ENCODE data around the gene ZDHHC3.

DNA sequence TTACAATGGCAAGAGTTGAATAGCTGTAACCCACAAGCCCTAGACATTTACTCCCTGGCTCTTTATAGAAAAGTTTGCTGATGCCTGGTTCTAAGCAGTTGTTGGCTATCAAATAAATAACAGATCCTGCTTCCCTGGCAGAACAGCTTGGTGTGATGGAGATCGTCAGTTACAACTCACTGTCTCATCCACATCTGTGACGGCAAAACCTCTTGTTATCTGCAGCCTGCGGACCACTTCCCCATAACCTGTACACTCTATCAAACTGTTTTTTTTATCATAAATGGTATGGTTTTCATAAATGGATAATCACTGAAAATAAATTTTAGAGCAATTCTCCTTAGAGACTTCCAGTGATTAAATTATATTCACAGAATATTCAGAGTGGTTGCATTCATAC is 14.1 kb downstream of the ZDHHC3 start:
- no peak for TF ChIP-seq POLR2AphosphoS5 (IDR thresholded peaks at IDR 0.05; ENCODE audit: low read depth, low read length)
- TF ChIP-seq, protein P1, sequence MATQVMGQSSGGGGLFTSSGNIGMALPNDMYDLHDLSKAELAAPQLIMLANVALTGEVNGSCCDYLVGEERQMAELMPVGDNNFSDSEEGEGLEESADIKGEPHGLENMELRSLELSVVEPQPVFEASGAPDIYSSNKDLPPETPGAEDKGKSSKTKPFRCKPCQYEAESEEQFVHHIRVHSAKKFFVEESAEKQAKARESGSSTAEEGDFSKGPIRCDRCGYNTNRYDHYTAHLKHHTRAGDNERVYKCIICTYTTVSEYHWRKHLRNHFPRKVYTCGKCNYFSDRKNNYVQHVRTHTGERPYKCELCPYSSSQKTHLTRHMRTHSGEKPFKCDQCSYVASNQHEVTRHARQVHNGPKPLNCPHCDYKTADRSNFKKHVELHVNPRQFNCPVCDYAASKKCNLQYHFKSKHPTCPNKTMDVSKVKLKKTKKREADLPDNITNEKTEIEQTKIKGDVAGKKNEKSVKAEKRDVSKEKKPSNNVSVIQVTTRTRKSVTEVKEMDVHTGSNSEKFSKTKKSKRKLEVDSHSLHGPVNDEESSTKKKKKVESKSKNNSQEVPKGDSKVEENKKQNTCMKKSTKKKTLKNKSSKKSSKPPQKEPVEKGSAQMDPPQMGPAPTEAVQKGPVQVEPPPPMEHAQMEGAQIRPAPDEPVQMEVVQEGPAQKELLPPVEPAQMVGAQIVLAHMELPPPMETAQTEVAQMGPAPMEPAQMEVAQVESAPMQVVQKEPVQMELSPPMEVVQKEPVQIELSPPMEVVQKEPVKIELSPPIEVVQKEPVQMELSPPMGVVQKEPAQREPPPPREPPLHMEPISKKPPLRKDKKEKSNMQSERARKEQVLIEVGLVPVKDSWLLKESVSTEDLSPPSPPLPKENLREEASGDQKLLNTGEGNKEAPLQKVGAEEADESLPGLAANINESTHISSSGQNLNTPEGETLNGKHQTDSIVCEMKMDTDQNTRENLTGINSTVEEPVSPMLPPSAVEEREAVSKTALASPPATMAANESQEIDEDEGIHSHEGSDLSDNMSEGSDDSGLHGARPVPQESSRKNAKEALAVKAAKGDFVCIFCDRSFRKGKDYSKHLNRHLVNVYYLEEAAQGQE (IDR thresholded peaks at IDR 0.05; ENCODE audit: insufficient read depth in 1 of 2, low read depth in 2 of 2, low read length in 2 of 2): no peak
